HUES48 (cell line): Measurements from ENCODE around the gene SLC44A4.
"Not testable (repeated sequence)": the region's sequence is repeated elsewhere in the genome, so short reads cannot be mapped to it uniquely, and the experiment has no call there.

Experiments
- H3K27ac ChIP-seq: one replicate; pipeline ENCODE4 v1.7.0; 2013; ENCODE audit warnings: low read depth, low read length, inconsistent platforms
- H3K27me3 ChIP-seq: 2 replicates; pipeline ENCODE4 v1.6.1; 2013; ENCODE audit warnings: mild to moderate bottlenecking, low read length; ENCODE audit not compliant: control insufficient read depth, insufficient read depth
- H3K36me3 ChIP-seq: 2 replicates; pipeline ENCODE4 v1.6.1; 2013; ENCODE audit warnings: low read length; ENCODE audit not compliant: control insufficient read depth, insufficient read depth
- H3K4me1 ChIP-seq: 2 replicates; pipeline ENCODE4 v1.6.1; 2013; ENCODE audit warnings: mild to moderate bottlenecking, low read length; ENCODE audit not compliant: control insufficient read depth, insufficient read depth
- H3K4me3 ChIP-seq: 2 replicates; pipeline ENCODE4 v1.5.1; 2013; ENCODE audit warnings: mild to moderate bottlenecking, low read depth, low read length
- H3K9ac ChIP-seq: 2 replicates; pipeline ENCODE4 v1.6.1; 2013; ENCODE audit warnings: mild to moderate bottlenecking, low read depth, low read length, moderate library complexity
- H3K9me3 ChIP-seq: 2 replicates; pipeline ENCODE4 v1.6.1; 2013; ENCODE audit warnings: low read length; ENCODE audit not compliant: control insufficient read depth, insufficient read depth

Gene SLC44A4

DNA sequence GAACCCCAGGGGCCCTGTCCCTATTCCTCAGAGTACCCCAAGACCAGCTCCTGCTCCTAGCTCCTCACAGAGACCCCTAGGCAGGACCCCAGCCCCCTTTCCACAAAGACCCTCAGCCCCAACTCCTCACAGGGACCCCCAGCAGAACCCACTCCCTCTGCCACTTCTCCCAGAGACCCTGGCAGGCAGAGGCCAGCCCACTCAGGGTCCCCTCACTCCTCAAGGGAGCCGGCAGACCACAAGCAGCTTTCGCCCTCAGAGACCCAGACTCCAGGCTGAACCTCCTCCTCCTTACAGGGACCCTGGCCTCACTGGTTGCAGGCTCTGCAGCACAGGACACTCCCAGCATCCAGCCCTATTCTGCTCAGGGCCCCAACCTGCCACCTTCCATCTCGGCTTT, 575 bp downstream of the SLC44A4 start:
- H3K9me3 ChIP-seq: no peaks in the 10 kb centered on the region
- no peaks in the 10 kb centered on the region for H3K27me3 ChIP-seq
- no peaks in the 10 kb centered on the region; the same call in 1 of the 2 replicates for H3K4me1 ChIP-seq
- H3K27ac ChIP-seq: no peak overlapping the region
- no peak overlapping the region; the same call in 1 of the 2 replicates for H3K4me3 ChIP-seq
- peaks cover 36% of the 10 kb centered on the region for H3K36me3 ChIP-seq
- no peak overlapping the region for H3K9ac ChIP-seq

DNA sequence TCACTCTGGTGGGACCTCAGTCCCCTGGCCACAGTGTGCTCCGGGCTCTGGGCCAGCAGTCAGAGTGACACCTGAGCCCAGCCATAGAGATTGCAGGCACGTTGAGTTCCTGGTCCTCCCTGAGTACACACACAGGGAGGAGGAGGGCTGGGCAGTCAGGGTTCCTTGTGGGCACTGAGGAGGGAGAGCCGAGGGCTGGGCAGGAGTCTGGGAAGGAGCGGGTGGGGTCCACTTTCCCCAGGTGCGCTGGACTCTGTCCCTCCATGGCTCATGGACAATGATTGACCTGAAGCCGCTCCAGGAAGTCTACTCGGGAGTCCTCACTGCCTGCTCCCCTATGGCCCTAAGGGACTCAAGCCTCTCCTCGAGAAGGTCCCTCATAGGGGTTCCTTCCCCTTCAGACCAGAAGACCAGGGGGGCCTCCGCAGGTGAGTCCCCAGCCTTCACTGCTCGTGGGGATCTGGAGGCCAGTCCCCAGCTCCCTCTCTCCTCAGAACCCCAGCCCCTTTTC, 1.1 kb downstream of the SLC44A4 start:
- H3K27ac ChIP-seq: no peak overlapping the region
- H3K9ac ChIP-seq: no peak overlapping the region
- no peak overlapping the region for H3K4me3 ChIP-seq
- H3K4me1 ChIP-seq: no peaks in the 10 kb centered on the region; the same call in 1 of the 2 replicates
- no peaks in the 10 kb centered on the region for H3K27me3 ChIP-seq
- no peaks in the 10 kb centered on the region for H3K9me3 ChIP-seq
- peaks cover 31% of the 10 kb centered on the region for H3K36me3 ChIP-seq

DNA sequence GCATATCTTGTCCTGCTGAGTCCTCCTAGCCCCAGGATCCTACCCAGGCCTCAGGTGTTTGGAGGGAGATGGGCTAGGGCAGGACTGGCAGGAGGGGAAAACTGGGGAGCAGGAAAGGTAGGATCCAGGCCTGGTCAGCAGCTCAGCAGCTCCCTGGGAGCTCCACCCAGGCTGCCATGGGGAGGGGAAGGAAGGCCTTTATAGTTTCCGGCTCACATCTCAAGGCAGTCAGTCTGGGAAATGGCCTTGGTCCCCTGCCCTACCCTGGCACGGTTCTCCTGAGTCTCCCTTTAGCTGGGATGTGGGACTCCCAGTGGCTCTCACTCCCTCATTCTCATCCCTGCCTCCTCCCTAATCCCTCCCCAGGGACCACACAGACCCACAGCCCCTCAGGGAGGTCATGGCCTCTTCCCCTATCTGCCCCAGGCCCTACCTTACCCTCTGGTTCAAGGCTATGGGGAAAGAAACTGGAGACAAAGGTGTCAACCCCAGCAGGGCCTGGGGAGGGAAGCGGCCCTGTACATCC, 1.6 kb downstream of the SLC44A4 start:
- Histone ChIP-seq H3K4me3 (no peak overlapping the region), H3K27ac (no peak overlapping the region), H3K9me3 (no peaks in the 10 kb centered on the region), H3K9ac (no peak overlapping the region), H3K4me1 (no peaks in the 10 kb centered on the region; the same call in 1 of the 2 replicates), H3K36me3 (peaks cover 25% of the 10 kb centered on the region), H3K27me3 (no peaks in the 10 kb centered on the region)

DNA sequence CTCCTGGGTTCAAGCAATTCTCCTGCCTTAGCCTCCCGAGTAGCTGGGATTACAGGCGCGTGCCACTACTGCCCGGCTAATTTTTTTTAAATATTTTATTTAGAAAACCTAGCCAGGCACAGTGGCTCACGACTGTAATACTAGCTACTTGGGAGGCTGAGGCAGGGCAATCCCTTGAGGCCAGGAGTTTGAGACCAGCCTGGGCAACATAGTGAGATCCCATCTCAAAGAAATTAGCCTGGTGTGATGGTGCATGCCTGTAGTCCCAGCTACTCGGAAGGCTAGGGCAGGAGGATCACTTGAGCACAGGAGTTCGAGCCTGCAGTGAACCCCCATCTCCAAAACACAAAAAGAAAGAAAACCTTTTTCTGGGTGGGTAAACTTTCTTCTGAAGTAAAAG, 2.4 kb downstream of the SLC44A4 start:
- Histone ChIP-seq H3K27ac (no peak overlapping the region), H3K36me3 (peaks cover 20% of the 10 kb centered on the region), H3K9ac (no peak overlapping the region), H3K9me3 (no peaks in the 10 kb centered on the region), H3K4me3 (no peak overlapping the region), H3K27me3 (no peaks in the 10 kb centered on the region), H3K4me1 (peaks cover under 1% of the 10 kb centered on the region; the same call in 1 of the 2 replicates)

DNA sequence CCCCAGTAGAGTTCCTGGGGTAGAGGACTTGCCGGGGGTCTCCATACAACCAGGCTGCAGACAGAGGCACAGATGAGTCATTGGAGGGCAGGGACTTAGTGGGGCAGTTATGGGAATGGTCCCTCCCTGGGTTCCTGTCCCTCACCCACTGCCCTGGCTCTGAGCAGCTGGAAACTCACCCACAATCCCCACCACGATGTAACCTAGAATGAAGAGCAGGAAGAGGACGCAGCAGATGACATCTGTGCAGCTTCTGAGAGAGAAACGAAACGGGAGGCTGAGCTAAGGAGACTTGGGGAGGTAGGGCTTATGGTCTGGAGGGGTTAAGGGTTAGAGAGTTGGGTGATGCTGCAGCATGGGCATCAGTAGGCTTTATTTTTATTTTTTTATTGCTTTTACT, 2.9 kb downstream of the SLC44A4 start:
- Histone ChIP-seq H3K27ac (no peak overlapping the region), H3K9me3 (no peaks in the 10 kb centered on the region), H3K9ac (no peak overlapping the region), H3K36me3 (peaks cover 15% of the 10 kb centered on the region), H3K27me3 (no peaks in the 10 kb centered on the region), H3K4me1 (peaks cover 6% of the 10 kb centered on the region), H3K4me3 (no peak overlapping the region)

DNA sequence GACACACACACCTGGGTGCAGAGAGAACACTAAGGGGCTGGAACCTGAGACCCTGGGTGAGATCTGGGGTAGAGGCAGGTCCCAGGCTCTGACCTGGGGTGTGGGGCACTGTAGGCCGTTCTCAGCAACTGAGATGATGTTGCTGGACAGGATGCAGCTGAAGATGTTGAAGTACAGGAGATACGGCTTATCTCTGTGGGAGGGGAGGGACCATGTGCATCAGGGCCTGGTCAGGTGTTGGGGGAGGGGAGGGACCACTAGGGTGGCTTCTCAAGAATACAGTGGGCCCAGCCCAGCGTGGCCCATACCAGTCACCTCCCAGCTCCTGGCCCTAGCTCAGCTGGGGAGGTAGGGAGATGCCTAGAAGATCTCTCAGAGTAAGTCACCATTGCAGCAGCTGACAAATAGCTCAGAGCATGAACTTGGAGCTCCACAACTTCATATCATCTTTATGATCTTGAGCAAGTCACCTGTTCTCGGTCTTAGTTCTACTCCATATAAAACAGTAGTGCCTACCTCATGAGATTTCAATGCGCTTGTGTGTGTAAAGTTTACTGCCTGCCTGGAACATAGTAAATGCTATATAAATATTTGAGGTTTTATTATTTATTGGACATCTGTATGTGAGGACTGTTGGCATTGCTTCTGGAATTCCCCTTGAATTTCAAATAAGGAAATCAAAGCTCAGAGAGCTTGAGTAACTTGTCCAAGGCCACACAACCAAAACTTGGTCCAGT, 3.8 kb downstream of the SLC44A4 start:
- H3K27ac ChIP-seq: no peak overlapping the region

DNA sequence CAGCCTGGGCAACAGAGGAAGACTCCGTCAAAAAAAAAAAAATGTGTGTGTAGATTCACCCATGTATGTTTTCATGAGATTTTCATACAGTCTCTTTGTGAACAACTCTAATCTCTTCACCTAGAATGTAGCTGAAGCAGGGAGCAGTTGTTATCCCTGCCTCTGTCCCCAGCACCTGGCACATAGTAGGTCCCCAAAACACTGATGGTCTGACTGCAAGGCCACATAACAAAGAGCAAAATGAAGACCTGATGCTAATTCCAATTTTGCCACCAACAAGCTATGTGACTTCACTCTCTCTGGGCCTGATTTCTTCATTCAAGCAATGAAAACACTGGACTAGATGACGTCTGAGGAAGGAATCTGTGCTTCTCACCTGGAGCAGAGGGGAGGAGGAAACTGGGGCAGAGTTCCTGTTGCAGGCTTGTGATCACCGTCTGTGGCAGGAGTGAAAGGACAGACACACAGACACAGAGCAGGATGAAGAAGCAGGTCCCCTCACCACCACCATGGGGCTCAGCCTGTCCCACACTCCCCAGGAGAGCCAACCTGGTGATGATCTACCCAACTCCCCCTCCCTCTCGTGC, 4.6 kb downstream of the SLC44A4 start:
- no peaks in the 10 kb centered on the region for H3K27me3 ChIP-seq
- H3K9ac ChIP-seq: no peak overlapping the region
- H3K27ac ChIP-seq: no peak overlapping the region
- no peak overlapping the region for H3K4me3 ChIP-seq
- no peaks in the 10 kb centered on the region for H3K36me3 ChIP-seq
- no peaks in the 10 kb centered on the region for H3K9me3 ChIP-seq
- H3K4me1 ChIP-seq: peaks cover 7% of the 10 kb centered on the region

More for the DNA sequence above, 3.8 kb downstream of the SLC44A4 start:
- Histone ChIP-seq H3K4me3 (no peak overlapping the region), H3K9ac (no peak overlapping the region), H3K9me3 (no peaks in the 10 kb centered on the region), H3K4me1 (peaks cover 7% of the 10 kb centered on the region), H3K36me3 (peaks cover 6% of the 10 kb centered on the region), H3K27me3 (no peaks in the 10 kb centered on the region)

DNA sequence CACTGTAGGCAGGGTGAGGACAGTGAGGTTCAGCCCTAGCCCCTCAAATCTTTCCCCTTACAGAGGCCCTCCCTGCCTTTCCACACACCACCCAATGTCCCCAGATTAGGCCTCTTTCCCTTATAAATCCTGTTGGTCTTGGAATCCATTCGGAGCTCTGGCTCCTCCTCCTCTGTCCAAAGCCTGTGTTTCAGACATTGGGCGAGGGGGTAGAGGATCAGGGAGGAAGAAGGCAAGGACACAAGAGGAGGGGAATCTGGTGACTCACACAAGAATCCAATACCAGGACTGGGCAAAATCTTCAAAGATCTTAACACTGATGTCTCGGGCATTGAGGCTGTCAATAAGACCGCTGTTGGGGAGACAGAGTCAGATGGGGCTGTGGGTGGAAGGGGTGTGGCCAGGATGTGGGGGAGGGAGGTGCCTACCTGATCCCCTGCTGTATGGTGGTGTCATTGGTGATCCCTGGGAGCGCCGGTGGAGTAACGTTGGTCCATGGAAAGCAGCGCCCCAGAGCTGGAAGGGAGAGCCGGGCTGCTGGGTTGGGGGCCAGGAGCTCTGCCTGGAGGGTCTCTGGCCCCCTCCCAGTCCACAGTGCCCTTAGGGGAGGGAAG, 7.6 kb downstream of the SLC44A4 start:
- H3K27me3 ChIP-seq: no peaks in the 10 kb centered on the region
- no peaks in the 10 kb centered on the region for H3K36me3 ChIP-seq
- H3K27ac ChIP-seq: no peak overlapping the region
- peaks cover 7% of the 10 kb centered on the region for H3K4me1 ChIP-seq
- no peaks in the 10 kb centered on the region for H3K9me3 ChIP-seq
- H3K9ac ChIP-seq: no peak overlapping the region
- no peak overlapping the region for H3K4me3 ChIP-seq

DNA sequence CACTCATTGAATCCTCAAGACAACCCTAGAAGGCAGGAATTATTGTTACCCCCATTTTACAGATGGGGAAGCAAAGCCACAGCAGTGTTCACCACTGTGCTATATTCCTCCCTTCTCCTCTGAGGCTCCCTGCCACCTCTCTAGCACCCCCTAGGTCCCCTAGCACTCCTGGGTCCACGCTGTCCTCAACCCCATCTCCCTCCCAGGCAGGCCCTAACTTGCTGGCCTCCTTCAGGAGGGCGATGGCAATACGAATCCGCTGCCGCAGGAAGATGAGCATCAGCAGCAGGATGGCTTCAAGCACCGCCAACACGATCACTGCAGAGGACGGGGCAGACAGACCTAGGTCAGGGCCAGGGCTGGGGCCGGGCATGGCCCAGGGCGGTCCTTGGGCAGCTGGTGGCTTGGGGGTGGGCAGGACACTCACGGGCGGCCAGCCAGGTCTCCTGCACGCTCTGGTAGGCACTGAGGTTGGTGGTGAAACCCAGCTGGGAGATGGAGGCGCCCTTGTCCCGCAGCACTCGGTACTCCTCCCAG, 8.3 kb downstream of the SLC44A4 start:
- Histone ChIP-seq H3K9ac (no peak overlapping the region), H3K27ac (no peak overlapping the region), H3K9me3 (no peaks in the 10 kb centered on the region), H3K4me1 (peaks cover 7% of the 10 kb centered on the region), H3K27me3 (no peaks in the 10 kb centered on the region), H3K4me3 (no peak overlapping the region), H3K36me3 (no peaks in the 10 kb centered on the region)

DNA sequence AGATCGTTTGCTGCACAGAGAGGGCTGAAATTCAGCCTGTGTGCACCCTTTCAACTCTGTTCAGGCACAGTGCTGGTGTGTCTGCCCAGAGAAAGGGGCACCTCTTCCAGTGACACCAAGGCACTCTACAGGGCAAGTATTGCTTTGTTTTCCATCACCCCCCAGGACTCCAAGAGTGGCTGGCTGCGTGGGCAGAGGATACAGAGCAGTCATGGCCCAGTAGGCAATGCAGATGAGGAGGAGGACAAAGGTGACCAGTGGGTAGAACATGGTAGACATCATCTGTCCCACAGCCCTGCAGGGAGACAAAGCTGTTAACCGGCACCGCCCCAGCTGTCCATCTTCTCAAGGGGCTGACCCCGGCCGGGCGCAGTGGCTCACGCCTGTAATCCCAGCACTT, 9.5 kb downstream of the SLC44A4 start:
- Histone ChIP-seq H3K9me3 (no peaks in the 10 kb centered on the region), H3K4me1 (peaks cover 10% of the 10 kb centered on the region), H3K27me3 (no peaks in the 10 kb centered on the region), H3K36me3 (no peaks in the 10 kb centered on the region), H3K9ac (no peak overlapping the region), H3K27ac (no peak overlapping the region), H3K4me3 (no peak overlapping the region)

DNA sequence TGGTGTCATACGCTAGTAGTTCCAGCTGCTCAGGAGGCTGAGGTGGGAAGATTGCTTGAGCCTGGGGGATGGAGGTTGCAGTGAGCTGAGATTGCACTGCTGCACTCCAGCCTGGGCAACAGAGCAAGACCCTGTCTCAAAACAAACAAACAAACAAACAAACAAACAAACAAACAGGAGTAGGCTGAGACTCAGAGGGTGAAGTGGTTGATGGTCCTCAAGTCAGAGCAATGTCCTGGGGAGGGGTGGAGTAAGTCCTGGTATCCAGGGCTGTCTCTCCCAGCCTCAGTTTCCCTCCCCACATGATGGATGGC, 10.2 kb downstream of the SLC44A4 start:
- H3K9me3 ChIP-seq, H3K4me3 ChIP-seq, H3K27me3 ChIP-seq, H3K36me3 ChIP-seq, H3K9ac ChIP-seq, H3K27ac ChIP-seq: not testable (repeated sequence)
- H3K4me1 ChIP-seq: peaks cover 12% of the 10 kb centered on the region
